ENCODE measurements around the gene PLCB3. TPM values are rescaled to one million over a fixed set of nuclear protein-coding genes. Genes with fewer than 3 reads are reported as not detected.

PLCB3 gene
- total and polyA plus RNA-seq, 10 of the 15 experiments (the other 5 are each of a cell fraction or from before 2014, with no cell fraction given) = 0.03 to 10.3 (median 3.3) TPM

GRCh38 chr11:64250415-64251015 is 815 bp upstream of the PLCB3 start:
- no peaks in the 10 kb centered on the region for H3K9me3 ChIP-seq (replicated peaks; ENCODE audit: control insufficient read depth, insufficient read depth, low read length)
- H3K4me2 ChIP-seq (ENCODE audit: control insufficient read depth, insufficient read depth) = peak overlapping the region; percentile 89
- H4K20me1 ChIP-seq (ENCODE audit: control insufficient read depth, insufficient read depth) = no peaks in the 10 kb centered on the region
- H3K27ac ChIP-seq (ENCODE audit: control insufficient read depth, insufficient read depth) = no peak overlapping the region
- H3K27me3 ChIP-seq (replicated peaks in 1 of 2; ENCODE audit: control insufficient read depth in 2 of 2, insufficient read depth in 2 of 2, low read length in 1 of 2) = no peaks in the 10 kb centered on the region
- ChIA-PET POLR2A (interaction anchor here (0.6 to 1.8 kb wide), 9 partner anchors 9 to 53 kb away, joined by 3 to 9 read pairs (median 4); partner anchors contain the start of genes FKBP2, NUDT22 and TRPT1), RAD21 (ENCODE audit: unreplicated experiment) (interaction anchor here (1.4 to 3.1 kb wide), 3 partner anchors 9 to 50 kb away, joined by 5 to 30 read pairs (median 7); partner anchors contain the start of genes CATSPERZ, FERMT3 and FKBP2), CTCF (interaction anchor here (0.7 to 4.8 kb wide), 11 partner anchors 9 to 91 kb away, joined by 3 to 64 read pairs (median 6); partner anchors contain the start of genes CATSPERZ, FERMT3, FKBP2 and NUDT22), SMC1A (ENCODE audit: uncharacterized antibody, unreplicated experiment) (interaction anchor here (0.7 to 1.2 kb wide), 3 partner anchors 19 to 50 kb away, joined by 3 to 5 read pairs (median 3); no protein-coding TSS in a partner anchor)
- intact Hi-C loops (cut with micrococcal nuclease; ENCODE audit: unreplicated experiment) = loop anchor here (2.0 kb wide), 2 partner anchors 18 to 50 kb away; partner anchors contain the start of gene CATSPERZ
- H2AFZ ChIP-seq (ENCODE audit: control insufficient read depth, low read depth, low read length) = peak overlapping the region; percentile 85; the same call in 1 of the 2 replicates
- TF ChIP-seq EED (IDR thresholded peaks at IDR 0.05; ENCODE audit: low read depth) = no peak
- peaks cover 10% of the 10 kb centered on the region for H3K4me1 ChIP-seq (ENCODE audit: control insufficient read depth, insufficient read depth, low read length)
- peaks cover 10% of the 10 kb centered on the region for H3K79me2 ChIP-seq (ENCODE audit: control insufficient read depth, insufficient read depth, low read length)
- no peak overlapping the region for H3K9ac ChIP-seq (ENCODE audit: control insufficient read depth, insufficient read depth, low read length)
- H3K4me3 ChIP-seq = peak overlapping the region; percentile 38; the same call in 1 of the 2 replicates
- no TSS peak for BruUV-seq (replicated peaks)
- in situ Hi-C loops (cut with MboI) = no loop called here
- WGBS (ENCODE audit: insufficient coverage, insufficient replicate concordance, low lambda C conversion rate, missing lambda C conversion rate) = 1% methylated on average over 9 of the region's 13 CpGs
- FAIRE-seq = no peak
- no peak for DNase-seq (ENCODE audit: low read depth, low spot score)
- H3K36me3 ChIP-seq (ENCODE audit: control insufficient read depth in 2 of 2, insufficient read depth in 2 of 2, low read length in 1 of 2) = no peaks in the 10 kb centered on the region; a peak in 1 of 4 replicates
- ATAC-seq = peak; percentile 13

GRCh38 chr11:64251753-64252002 is 348 bp downstream of the PLCB3 start:
- H4K20me1 ChIP-seq (ENCODE audit: control insufficient read depth, insufficient read depth) = no peaks in the 10 kb centered on the region
- H3K4me3 ChIP-seq = peak overlapping the region; percentile 66
- DNase-seq (ENCODE audit: low read depth, low spot score) = no peak
- ChIA-PET CTCF (interaction anchor here (0.7 to 4.8 kb wide), 9 partner anchors 9 to 89 kb away, joined by 3 to 64 read pairs (median 9); partner anchors contain the start of genes CATSPERZ, FERMT3, FKBP2 and STIP1), POLR2A (interaction anchor here (0.6 to 2.0 kb wide), 7 partner anchors 10 to 53 kb away, joined by 3 to 12 read pairs (median 6); partner anchors contain the start of genes ESRRA, FERMT3 and FKBP2), RAD21 (ENCODE audit: unreplicated experiment) (interaction anchor here (0.6 to 3.1 kb wide), 9 partner anchors 8 to 66 kb away, joined by 3 to 30 read pairs (median 4); partner anchors contain the start of genes CATSPERZ, ESRRA, FERMT3 and FKBP2), SMC1A (ENCODE audit: uncharacterized antibody, unreplicated experiment) (interaction anchor here (1.7 kb wide), 1 partner anchor 46 kb away, joined by 15 read pairs; the partner anchor contains the start of gene FERMT3)
- no peaks in the 10 kb centered on the region for H3K9me3 ChIP-seq (replicated peaks; ENCODE audit: control insufficient read depth, insufficient read depth, low read length)
- TSS peak; percentile 50 for BruUV-seq (replicated peaks)
- H3K9ac ChIP-seq (ENCODE audit: control insufficient read depth, insufficient read depth, low read length) = peak overlapping the region; percentile 82
- H2AFZ ChIP-seq (ENCODE audit: control insufficient read depth, low read depth, low read length) = peak overlapping the region; percentile 65
- intact Hi-C loops (cut with micrococcal nuclease; ENCODE audit: unreplicated experiment) = loop anchor here (2.0 kb wide), 2 partner anchors 17 to 49 kb away; partner anchors contain the start of gene CATSPERZ
- H3K27ac ChIP-seq (ENCODE audit: control insufficient read depth, insufficient read depth) = no peak overlapping the region
- peaks cover 10% of the 10 kb centered on the region for H3K4me1 ChIP-seq (ENCODE audit: control insufficient read depth, insufficient read depth, low read length)
- 1% methylated on average over 13 of the region's 18 CpGs for WGBS (ENCODE audit: insufficient coverage, insufficient replicate concordance, low lambda C conversion rate, missing lambda C conversion rate)
- H3K79me2 ChIP-seq (ENCODE audit: control insufficient read depth, insufficient read depth, low read length) = no peaks in the 10 kb centered on the region; the same call in 1 of the 2 replicates
- H3K27me3 ChIP-seq (replicated peaks in 1 of 2; ENCODE audit: control insufficient read depth in 2 of 2, insufficient read depth in 2 of 2, low read length in 1 of 2) = no peaks in the 10 kb centered on the region
- no peak for FAIRE-seq
- in situ Hi-C loops (cut with MboI) = no loop called here
- H3K36me3 ChIP-seq (ENCODE audit: control insufficient read depth in 2 of 2, insufficient read depth in 2 of 2, low read length in 1 of 2) = no peaks in the 10 kb centered on the region; a peak in 2 of 4 replicates
- ATAC-seq = no peak
- H3K4me2 ChIP-seq (ENCODE audit: control insufficient read depth, insufficient read depth) = peak overlapping the region; percentile 100
- TF ChIP-seq CEBPZ (IDR thresholded peaks at IDR 0.05; ENCODE audit: low read depth, low read length) (no peak), ATF3 (IDR thresholded peaks at IDR 0.05; ENCODE audit: borderline replicate concordance, extremely low read depth, low read depth, low read length) (no peak), RAD21 (IDR thresholded peaks at IDR 0.05; ENCODE audit: insufficient read depth, low read depth, low read length) (no peak), ASH2L (IDR thresholded peaks at IDR 0.05; ENCODE audit: borderline replicate concordance, low read depth) (no peak), BCL11A (IDR thresholded peaks at IDR 0.05; ENCODE audit: low read depth, low read length) (no peak), SIN3A (IDR thresholded peaks at IDR 0.05; ENCODE audit: low read depth, low read length) (peak; percentile 22; the same call in 1 of the 2 replicates), HDGF (IDR thresholded peaks at IDR 0.05) (no peak), MLLT1 (IDR thresholded peaks at IDR 0.05) (no peak), PAX5 (IDR thresholded peaks at IDR 0.05; ENCODE audit: borderline replicate concordance, low read depth, low read length) (no peak)
